HepG2 (cell line): Measurements from ENCODE around the gene TKTL2. TPM values are rescaled to one million over a fixed set of nuclear protein-coding genes. Genes with fewer than 3 reads are reported as not detected.

Experiments
- ATAC-seq: fragments of 200-7000 bp; cut with Tn5 transposase; 3 replicates; pipeline ENCODE4 v1.9.1; 2020; ENCODE audit warnings: mild to moderate bottlenecking, moderate library complexity
- BruUV-seq: library from RNA; stranded (reverse); fragments of 400-500 nt; replicated peaks from 2 replicates; lab custom pipeline; 2021; lab: Mats Ljungman, UMichigan
- CTCF ChIA-PET: fragments of 300-600 bp; formaldehyde crosslinking; extraction: SDS; loops from one replicate; lab custom pipeline; 2021; ENCODE audit warnings: low total read pairs, inconsistent platforms, low intra/inter-chr PET ratio; lab: Yijun Ruan, JAX
- POLR2A ChIA-PET: fragments of 350-600 bp; sonication (Branson Sonifier 250); formaldehyde crosslinking; loops from one replicate; lab custom pipeline; 2020; ENCODE audit warnings: antibody characterized with exemption, inconsistent platforms; lab: Yijun Ruan, JAX
- DNase-seq: peaks from one replicate; pipeline ENCODE4 v3.0.0-alpha.2; 2015; ENCODE audit warnings: low spot score
- FAIRE-seq: peaks from 3 replicates; lab custom pipeline; 2011; peaks lifted over from hg19 to GRCh38; lab: Jason Lieb, UNC
- H2AFZ ChIP-seq: one replicate; pipeline ENCODE4 v1.6.1; 2011; ENCODE audit warnings: low read length, inconsistent platforms
- H3K27ac ChIP-seq: fragments of 300-600 bp; 3 replicates; pipeline ENCODE4 v1.8.0; 2011; ENCODE audit warnings: mixed run types, mild to moderate bottlenecking, mixed read lengths, low read length, inconsistent platforms; ENCODE audit not compliant: insufficient read depth; ENCODE audit errors: extremely low read length
- H3K27me3 ChIP-seq, 2 experiments: fragments of 200-600 bp in 1 of 2; 2 replicates in 1 of 2; 3 replicates in 1 of 2; pipeline versions ENCODE4 v1.6.0 to v1.8.0; 2011; ENCODE audit warnings: low read length in 2 of 2, mild to moderate bottlenecking in 2 of 2, moderate library complexity in 2 of 2, inconsistent platforms in 1 of 2; ENCODE audit not compliant: insufficient read depth in 2 of 2, control insufficient read depth in 1 of 2
- H3K36me3 ChIP-seq, 2 experiments: fragments of 200-600 bp in 1 of 2; replicated peaks in 1 of 2; 2 replicates in 1 of 2; 3 replicates in 1 of 2; pipeline versions ENCODE4 v1.5.1 to v1.8.0; 2011; ENCODE audit warnings: low read length in 2 of 2, inconsistent platforms in 1 of 2; ENCODE audit not compliant: insufficient read depth in 2 of 2, control insufficient read depth in 1 of 2
- H3K4me1 ChIP-seq: 2 replicates; pipeline ENCODE4 v1.5.1; 2012; ENCODE audit warnings: low read length, inconsistent platforms; ENCODE audit not compliant: insufficient read depth
- H3K4me2 ChIP-seq: 2 replicates; pipeline ENCODE4 v1.6.0; 2011; ENCODE audit warnings: low read depth, low read length, inconsistent platforms
- H3K4me3 ChIP-seq, 3 experiments: fragments of 200-600 bp in 1 of 3; sonication (generic), shearing (Covaris generic) in 1 of 3; replicated peaks in 1 of 3; 2 replicates each; pipeline ENCODE4 v1.5.1; 2011 to 2016; ENCODE audit warnings: low read length in 3 of 3, inconsistent platforms in 2 of 3, low read depth in 2 of 3, mild to moderate bottlenecking in 2 of 3, control low read depth in 1 of 3, mixed read lengths in 1 of 3; ENCODE audit not compliant: insufficient read depth in 1 of 3
- H3K79me2 ChIP-seq: one replicate; pipeline ENCODE4 v1.6.1; 2011; ENCODE audit warnings: low read length, inconsistent platforms; ENCODE audit not compliant: insufficient read depth
- H3K9ac ChIP-seq: 2 replicates; pipeline ENCODE4 v1.6.0; 2011; ENCODE audit warnings: mild to moderate bottlenecking, low read depth, low read length, inconsistent platforms; ENCODE audit not compliant: insufficient read depth
- H3K9me3 ChIP-seq: 2 replicates; pipeline ENCODE4 v1.5.1; 2012; ENCODE audit warnings: mild to moderate bottlenecking, low read length
- H4K20me1 ChIP-seq: 2 replicates; pipeline ENCODE4 v1.6.0; 2011; ENCODE audit warnings: inconsistent platforms, mild to moderate bottlenecking, low read length, moderate library complexity; ENCODE audit not compliant: insufficient read depth
- MLX ChIP-seq: IDR thresholded peaks from 2 replicates; pipeline ENCODE4 v1.6.1; 2016
- MTF2 ChIP-seq: sonication (generic); formaldehyde crosslinking; IDR thresholded peaks from 2 replicates; pipeline ENCODE4 v1.5.0; 2020; ENCODE audit warnings: missing genetic modification reagents, borderline replicate concordance
- MZF1 ChIP-seq: sonication (generic); formaldehyde crosslinking; IDR thresholded peaks from 2 replicates; pipeline ENCODE4 v1.8.1; 2023; ENCODE audit warnings: mild to moderate bottlenecking, missing genetic modification reagents, borderline replicate concordance
- ZNF18 ChIP-seq: sonication (generic); formaldehyde crosslinking; IDR thresholded peaks from 2 replicates; pipeline ENCODE4 v1.8.0; 2022; ENCODE audit warnings: mild to moderate bottlenecking, missing genetic modification reagents; ENCODE audit not compliant: insufficient replicate concordance
- ZNF335 ChIP-seq: sonication (generic); formaldehyde crosslinking; IDR thresholded peaks from 2 replicates; pipeline ENCODE4 v1.4.0; 2020; ENCODE audit warnings: missing genetic modification reagents
- ZNF83 ChIP-seq: sonication (generic); formaldehyde crosslinking; IDR thresholded peaks from 2 replicates; pipeline ENCODE4 v1.4.0; 2020; ENCODE audit warnings: missing genetic modification reagents, mild to moderate bottlenecking, borderline replicate concordance
- ZSCAN5A ChIP-seq: sonication (generic); formaldehyde crosslinking; IDR thresholded peaks from 2 replicates; pipeline ENCODE4 v1.8.0; 2022; ENCODE audit warnings: mild to moderate bottlenecking, missing genetic modification reagents, borderline replicate concordance
- WGBS: methylation state at CpG from one replicate; pipeline ENCODE4 v1.1.6; 2017; ENCODE audit warnings: low lambda C conversion rate; 5-methylcytosine and 5-hydroxymethylcytosine counted together
- in situ Hi-C: cut with HindIII; loops from 2 replicates; pipeline ENCODE4 v1.10.0; 2017; ENCODE audit warnings: low pct_unique_long_range_greater_than_20kb; ENCODE audit not compliant: extremely low pct_ligation_motif_present
- intact Hi-C: fragments of 100-400 bp; cut with micrococcal nuclease; formaldehyde crosslinking; loops from one replicate; pipeline ENCODE4 v1.10.0; 2022; ENCODE audit not compliant: unreplicated experiment
- polyA plus RNA-seq, 8 experiments: library from polyadenylated mRNA; depleted of rRNA in 3 of 8; stranded (reverse) in 7 of 8; unstranded in 1 of 8; fragments of >200 nt; fragmentation: Illumina TruSeq in 4 of 8; extraction: Trizol in 4 of 8; gene quantifications; 2 replicates each; pipeline versions ENCODE4 v1.2.1 to v1.2.3, GENCODE V29; 2011 to 2016; ENCODE audit warnings: low read depth in 4 of 8, missing spikeins in 1 of 8, mixed read lengths in 1 of 8; ENCODE audit not compliant: insufficient read depth in 1 of 8
- total RNA-seq, 5 experiments: library from RNA; depleted of rRNA; stranded (reverse); fragments of >200 nt; fragmentation: Illumina TruSeq; extraction: Trizol; gene quantifications; 2 replicates each; pipeline ENCODE4 v1.2.3, GENCODE V29; 2016; ENCODE audit warnings: low read depth in 1 of 5

TKTL2 gene
- total and polyA plus RNA-seq, 2 of the 13 experiments (the other 11 are each of a cell fraction or from before 2014, with no cell fraction given): not detected

- Histone ChIP-seq H3K27ac (no peak overlapping the region), H3K27me3 (no peaks in the 10 kb centered on the region; a peak in 2 of 5 replicates), H3K9me3 (no peaks in the 10 kb centered on the region), H4K20me1 (no peaks in the 10 kb centered on the region), H2AFZ (no peak overlapping the region), H3K79me2 (no peaks in the 10 kb centered on the region), H3K9ac (no peak overlapping the region), H3K4me1 (no peaks in the 10 kb centered on the region), H3K4me2 (no peak overlapping the region), H3K4me3 (no peak overlapping the region), H3K36me3 (no peaks in the 10 kb centered on the region)
- no TSS peak for BruUV-seq
- DNase-seq (no peak), FAIRE-seq (no peak), ATAC-seq (no peak)
- ChIA-PET CTCF (no interaction called here), POLR2A (no interaction called here)
- in situ Hi-C loops: no loop called here
- TF ChIP-seq ZSCAN5A (CRISPR knock-in tag): no peak
- TF ChIP-seq ZNF335 (CRISPR knock-in tag): no peak
- no peak for TF ChIP-seq ZNF83
- TF ChIP-seq MLX (CRISPR knock-in tag): no peak
- no peak for TF ChIP-seq MTF2
- TF ChIP-seq MZF1 (CRISPR knock-in tag): no peak
- TF ChIP-seq ZNF18: no peak
- intact Hi-C loops: no loop called here
- WGBS: 67% methylated on average over 3 of the region's 3 CpGs
Observed at GRCh38 chr4:163474027-163474426, 473 bp upstream of the TKTL2 start.
